Loucy (cell line): ENCODE data around the gene HHATL.

Experiments used
- EZH2phosphoT487 ChIP-seq: fragments of 200-600 bp; IDR thresholded peaks from 2 replicates; pipeline ENCODE4 v1.6.1; 2018; ENCODE audit warnings: antibody characterized with exemption, mild to moderate bottlenecking, moderate library complexity, borderline replicate concordance
- TF ChIP-seq, protein P1 (sequence below): fragments of 200-600 bp; sonication (generic); conservative IDR thresholded peaks from 2 replicates; pipeline ENCODE4 v1.5.1; 2014; ENCODE audit warnings: mild to moderate bottlenecking, antibody characterized with exemption, low read length

DNA sequence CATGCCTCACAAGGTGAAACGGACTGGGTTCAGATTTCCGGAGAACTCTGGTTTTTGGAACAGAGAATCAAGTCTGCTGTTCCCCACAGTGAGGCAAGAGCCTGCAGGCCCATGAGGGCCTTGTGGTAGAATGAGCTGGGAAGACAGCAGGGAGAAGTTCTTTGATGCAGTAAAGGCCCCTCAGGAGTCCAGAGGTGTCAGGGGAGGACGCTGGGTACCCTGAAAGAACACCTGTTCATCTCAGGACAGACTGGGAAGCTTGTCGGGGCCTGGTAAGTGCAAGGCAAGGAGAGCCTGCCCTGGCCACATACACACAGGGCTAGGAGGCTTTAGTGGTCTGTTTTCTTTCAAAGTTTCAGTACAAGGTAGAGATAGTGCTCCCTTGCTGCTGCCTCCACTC, 52.8 kb downstream of the HHATL start:
- TF ChIP-seq, protein P1, sequence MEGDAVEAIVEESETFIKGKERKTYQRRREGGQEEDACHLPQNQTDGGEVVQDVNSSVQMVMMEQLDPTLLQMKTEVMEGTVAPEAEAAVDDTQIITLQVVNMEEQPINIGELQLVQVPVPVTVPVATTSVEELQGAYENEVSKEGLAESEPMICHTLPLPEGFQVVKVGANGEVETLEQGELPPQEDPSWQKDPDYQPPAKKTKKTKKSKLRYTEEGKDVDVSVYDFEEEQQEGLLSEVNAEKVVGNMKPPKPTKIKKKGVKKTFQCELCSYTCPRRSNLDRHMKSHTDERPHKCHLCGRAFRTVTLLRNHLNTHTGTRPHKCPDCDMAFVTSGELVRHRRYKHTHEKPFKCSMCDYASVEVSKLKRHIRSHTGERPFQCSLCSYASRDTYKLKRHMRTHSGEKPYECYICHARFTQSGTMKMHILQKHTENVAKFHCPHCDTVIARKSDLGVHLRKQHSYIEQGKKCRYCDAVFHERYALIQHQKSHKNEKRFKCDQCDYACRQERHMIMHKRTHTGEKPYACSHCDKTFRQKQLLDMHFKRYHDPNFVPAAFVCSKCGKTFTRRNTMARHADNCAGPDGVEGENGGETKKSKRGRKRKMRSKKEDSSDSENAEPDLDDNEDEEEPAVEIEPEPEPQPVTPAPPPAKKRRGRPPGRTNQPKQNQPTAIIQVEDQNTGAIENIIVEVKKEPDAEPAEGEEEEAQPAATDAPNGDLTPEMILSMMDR = no peak
- TF ChIP-seq EZH2phosphoT487 = no peak
